Endothelial cell of umbilical vein (primary cell): ENCODE results near the gene EPB41L3. TPM values are rescaled to one million over a fixed set of nuclear protein-coding genes. Genes with fewer than 3 reads are reported as not detected.

Experiments
- BruUV-seq: library from RNA; stranded (reverse); fragments of 400-500 nt; replicated peaks from 2 replicates; lab custom pipeline; 2021; lab: Mats Ljungman, UMichigan
- CTCF ChIA-PET: fragments of 300-600, 350-600 bp; sonication (Branson Sonifier 250); formaldehyde crosslinking; loops from one replicate; lab custom pipeline; 2021; ENCODE audit warnings: antibody characterized with exemption, inconsistent platforms; lab: Charles Lee
- POLR2A ChIA-PET: fragments of 300-600, 350-600 bp; sonication (Branson Sonifier 250); formaldehyde crosslinking; loops from one replicate; lab custom pipeline; 2021; ENCODE audit warnings: antibody characterized with exemption, inconsistent platforms; lab: Charles Lee
- DNase-seq: peaks from one replicate; pipeline ENCODE4 v3.0.0-alpha.2; 2011; ENCODE audit warnings: low read depth, low spot score
- FAIRE-seq: peaks from 2 replicates; lab custom pipeline; 2011; peaks lifted over from hg19 to GRCh38; lab: Jason Lieb, UNC
- H2AFZ ChIP-seq: 2 replicates; pipeline ENCODE4 v1.6.0; 2012; ENCODE audit warnings: low read depth, low read length, control low read depth, inconsistent platforms
- H3K27ac ChIP-seq: 2 replicates; pipeline ENCODE4 v1.5.1; 2011; ENCODE audit warnings: low read depth, mild to moderate bottlenecking, control low read depth, low read length, moderate library complexity; ENCODE audit not compliant: insufficient read depth
- H3K27me3 ChIP-seq, 2 experiments: 2 replicates each; pipeline versions ENCODE4 v1.6.0 to v1.6.1; 2011; ENCODE audit warnings: low read length in 2 of 2, mixed read lengths in 1 of 2; ENCODE audit not compliant: control insufficient read depth in 2 of 2, insufficient read depth in 2 of 2
- H3K36me3 ChIP-seq, 2 experiments: 2 replicates in 1 of 2; 3 replicates in 1 of 2; pipeline ENCODE4 v1.5.1; 2011; ENCODE audit warnings: low read length in 2 of 2, mild to moderate bottlenecking in 1 of 2, moderate library complexity in 1 of 2; ENCODE audit not compliant: control insufficient read depth in 2 of 2, insufficient read depth in 2 of 2; ENCODE audit errors: extremely low read depth in 1 of 2
- H3K4me1 ChIP-seq: 3 replicates; pipeline ENCODE4 v1.5.1; 2011; ENCODE audit warnings: mild to moderate bottlenecking, low read length; ENCODE audit not compliant: control insufficient read depth, insufficient read depth; ENCODE audit errors: extremely low read depth
- H3K4me2 ChIP-seq: 2 replicates; pipeline ENCODE4 v1.6.1; 2011; ENCODE audit warnings: low read length, control low read depth, mixed read lengths; ENCODE audit not compliant: insufficient read depth
- H3K4me3 ChIP-seq, 3 experiments: fragments of 200-600 bp in 1 of 3; sonication (generic), shearing (Covaris generic) in 1 of 3; replicated peaks in 1 of 3; 2 replicates each; pipeline ENCODE4 v1.5.1; 2011 to 2016; ENCODE audit warnings: control low read depth in 3 of 3, low read length in 3 of 3, mild to moderate bottlenecking in 2 of 3, inconsistent platforms in 1 of 3, low read depth in 1 of 3, moderate library complexity in 1 of 3; ENCODE audit not compliant: insufficient read depth in 1 of 3
- H3K79me2 ChIP-seq: 2 replicates; pipeline ENCODE4 v1.6.0; 2012; ENCODE audit warnings: low read length, inconsistent platforms; ENCODE audit not compliant: control insufficient read depth, insufficient read depth
- H3K9ac ChIP-seq: replicated peaks from 2 replicates; pipeline ENCODE3; 2011; ENCODE audit warnings: low read length, control low read depth; ENCODE audit not compliant: insufficient read depth; ENCODE audit errors: extremely low read depth
- H3K9me1 ChIP-seq: replicated peaks from 3 replicates; pipeline ENCODE4 v1.6.0; 2011; ENCODE audit warnings: mild to moderate bottlenecking, low read length; ENCODE audit not compliant: control insufficient read depth, insufficient read depth; ENCODE audit errors: extremely low read depth
- H3K9me3 ChIP-seq: replicated peaks from 2 replicates; pipeline ENCODE4 v1.5.1; 2012; ENCODE audit warnings: low read length, inconsistent platforms; ENCODE audit not compliant: control insufficient read depth, insufficient read depth
- H4K20me1 ChIP-seq: replicated peaks from 2 replicates; pipeline ENCODE3; 2011; ENCODE audit warnings: mild to moderate bottlenecking, low read length; ENCODE audit not compliant: control insufficient read depth, insufficient read depth; ENCODE audit errors: extremely low read depth
- EZH2 ChIP-seq: IDR thresholded peaks from 2 replicates; pipeline ENCODE4 v1.6.1; 2012; ENCODE audit warnings: borderline replicate concordance, low read depth, mild to moderate bottlenecking, moderate library complexity, low read length, inconsistent platforms; ENCODE audit not compliant: severe bottlenecking
- FOS ChIP-seq: IDR thresholded peaks from 2 replicates; pipeline ENCODE4 v1.6.1; 2011; ENCODE audit warnings: mild to moderate bottlenecking, low read length, moderate library complexity, borderline replicate concordance; ENCODE audit not compliant: insufficient read depth
- GATA2 ChIP-seq: IDR thresholded peaks from 2 replicates; pipeline ENCODE4 v1.7.0; 2011; ENCODE audit warnings: low read depth, mild to moderate bottlenecking, moderate library complexity, mixed read lengths, low read length; ENCODE audit not compliant: insufficient read length, insufficient read depth
- JUN ChIP-seq: IDR thresholded peaks from 2 replicates; pipeline ENCODE4 v1.6.1; 2011; ENCODE audit warnings: borderline replicate concordance, low read depth; ENCODE audit not compliant: insufficient read length, insufficient read depth
- MYC ChIP-seq: IDR thresholded peaks from one replicate; pipeline ENCODE4 v1.6.1; 2011; ENCODE audit warnings: mild to moderate bottlenecking, low read depth, low read length
- POLR2A ChIP-seq: IDR thresholded peaks from 2 replicates; pipeline ENCODE4 v1.6.1; 2012; ENCODE audit warnings: low read depth, mild to moderate bottlenecking, control low read depth, low read length
- POLR2AphosphoS5 ChIP-seq: IDR thresholded peaks from 2 replicates; pipeline ENCODE4 v1.6.1; 2012; ENCODE audit warnings: low read depth, mild to moderate bottlenecking, control low read depth, low read length, moderate library complexity; ENCODE audit not compliant: insufficient read depth
- dilution Hi-C: fragments of 300-500 bp; cut with MboI; formaldehyde crosslinking; loops from one replicate; pipeline ENCODE4 v1.15.0; 2019; ENCODE audit warnings: low sequenced_read_pairs; ENCODE audit not compliant: extremely low pct_ligation_motif_present
- intact Hi-C: fragments of 100-400 bp; cut with micrococcal nuclease; formaldehyde crosslinking; loops from one replicate; pipeline ENCODE4 v1.10.0; 2022
- polyA plus RNA-seq, 4 experiments: library from polyadenylated mRNA; depleted of rRNA in 3 of 4; stranded (reverse) in 3 of 4; unstranded in 1 of 4; fragments of >200 nt; gene quantifications; 2 replicates each; pipeline versions ENCODE4 v1.2.1 to v1.2.3, GENCODE V29; 2011 to 2012; ENCODE audit warnings: missing spikeins in 1 of 4
- total RNA-seq: library from RNA; stranded (reverse); gene quantifications from 2 replicates; pipeline ENCODE4 v1.2.3, GENCODE V29; 2021
- TF ChIP-seq, protein P1 (sequence below): IDR thresholded peaks from 2 replicates; pipeline ENCODE4 v1.6.1; 2011; ENCODE audit not compliant: insufficient read depth, insufficient read length
- TF ChIP-seq, protein P2 (sequence below), 2 donors: IDR thresholded peaks; 1 replicate in 1 of 2; 2 replicates in 1 of 2; pipeline ENCODE4 v1.5.1; 2011; ENCODE audit warnings: low read length in 2 of 2, mild to moderate bottlenecking in 2 of 2, moderate library complexity in 2 of 2, control low read depth in 1 of 2, inconsistent platforms in 1 of 2, low read depth in 1 of 2; ENCODE audit not compliant: insufficient read depth in 1 of 2; ENCODE audit errors: extremely low read depth in 1 of 2

Gene EPB41L3
- total and polyA plus RNA-seq, 2 donors (not counting 3 experiments of a cell fraction or from before 2014, with no cell fraction given), result 38.9 to 114 TPM

DNA sequence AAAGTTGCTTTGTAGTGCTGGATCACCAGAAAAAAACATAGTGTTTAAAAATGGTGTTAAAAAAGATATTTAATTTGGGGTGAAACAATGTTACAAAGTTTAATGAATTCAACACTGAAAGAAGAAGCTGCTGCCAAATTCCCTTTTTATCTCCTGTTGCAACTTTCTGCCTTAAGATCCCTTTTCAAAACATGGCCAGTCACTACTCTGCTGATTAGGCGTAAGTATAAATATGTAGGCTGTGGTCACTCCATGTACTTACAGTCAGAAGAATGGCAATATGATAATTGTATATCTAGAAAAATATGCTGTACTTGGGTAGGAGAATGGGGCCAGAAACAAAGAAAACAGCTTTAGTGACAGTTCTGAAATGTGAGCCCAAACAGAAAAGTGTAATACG lies 124.8 kb downstream of the EPB41L3 start:
- H3K27ac ChIP-seq, result no peak overlapping the region
- CTCF ChIA-PET, result interaction anchor here (1.2 kb wide), 1 partner anchor 128 kb away, joined by 7 read pairs; no protein-coding TSS in a partner anchor

More for the DNA sequence above, 124.8 kb downstream of the EPB41L3 start:
- no peak overlapping the region for H3K4me2 ChIP-seq
- dilution Hi-C loops, result no loop called here
- DNase-seq (no peak), FAIRE-seq (no peak)
- H3K4me1 ChIP-seq, result no peaks in the 10 kb centered on the region
- intact Hi-C loops, result no loop called here
- no peaks in the 10 kb centered on the region for H3K9me3 ChIP-seq
- H3K79me2 ChIP-seq, result no peaks in the 10 kb centered on the region
- H3K36me3 ChIP-seq, result peaks cover 6 to 19% of the 10 kb centered on the region in 2 experiments
- H3K9me1 ChIP-seq, result no peaks in the 10 kb centered on the region
- no peak overlapping the region for H3K4me3 ChIP-seq
- H2AFZ ChIP-seq, result no peak overlapping the region
- BruUV-seq, result no TSS peak
- no peaks in the 10 kb centered on the region for H4K20me1 ChIP-seq
- POLR2A ChIA-PET, result no interaction called here
- TF ChIP-seq POLR2AphosphoS5 (no peak), POLR2A (no peak), GATA2 (no peak), JUN (no peak), FOS (no peak), EZH2 (no peak), MYC (no peak)
- TF ChIP-seq, protein P1, sequence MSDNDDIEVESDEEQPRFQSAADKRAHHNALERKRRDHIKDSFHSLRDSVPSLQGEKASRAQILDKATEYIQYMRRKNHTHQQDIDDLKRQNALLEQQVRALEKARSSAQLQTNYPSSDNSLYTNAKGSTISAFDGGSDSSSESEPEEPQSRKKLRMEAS, result no peak
- TF ChIP-seq, protein P2, sequence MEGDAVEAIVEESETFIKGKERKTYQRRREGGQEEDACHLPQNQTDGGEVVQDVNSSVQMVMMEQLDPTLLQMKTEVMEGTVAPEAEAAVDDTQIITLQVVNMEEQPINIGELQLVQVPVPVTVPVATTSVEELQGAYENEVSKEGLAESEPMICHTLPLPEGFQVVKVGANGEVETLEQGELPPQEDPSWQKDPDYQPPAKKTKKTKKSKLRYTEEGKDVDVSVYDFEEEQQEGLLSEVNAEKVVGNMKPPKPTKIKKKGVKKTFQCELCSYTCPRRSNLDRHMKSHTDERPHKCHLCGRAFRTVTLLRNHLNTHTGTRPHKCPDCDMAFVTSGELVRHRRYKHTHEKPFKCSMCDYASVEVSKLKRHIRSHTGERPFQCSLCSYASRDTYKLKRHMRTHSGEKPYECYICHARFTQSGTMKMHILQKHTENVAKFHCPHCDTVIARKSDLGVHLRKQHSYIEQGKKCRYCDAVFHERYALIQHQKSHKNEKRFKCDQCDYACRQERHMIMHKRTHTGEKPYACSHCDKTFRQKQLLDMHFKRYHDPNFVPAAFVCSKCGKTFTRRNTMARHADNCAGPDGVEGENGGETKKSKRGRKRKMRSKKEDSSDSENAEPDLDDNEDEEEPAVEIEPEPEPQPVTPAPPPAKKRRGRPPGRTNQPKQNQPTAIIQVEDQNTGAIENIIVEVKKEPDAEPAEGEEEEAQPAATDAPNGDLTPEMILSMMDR (IDR thresholded peaks at IDR 0.05; ENCODE audit: extremely low read depth in 1 of 2, insufficient read depth in 1 of 2, low read depth in 1 of 2, low read length in 2 of 2), result no peak
- no peak overlapping the region for H3K9ac ChIP-seq
- H3K27me3 ChIP-seq, result no peaks in the 10 kb centered on the region
